ENCODE data around the gene BCKDHB.
A peak's percentile ranks its signal among the peaks of the same experiment; 100 is the strongest.
"Not testable (repeated sequence)": the region's sequence is repeated elsewhere in the genome, so short reads cannot be mapped to it uniquely, and the experiment has no call there.

The BCKDHB gene
- total RNA-seq: 11.4 to 19.0 (median 14.4) reads per million in 4 donors

DNA sequence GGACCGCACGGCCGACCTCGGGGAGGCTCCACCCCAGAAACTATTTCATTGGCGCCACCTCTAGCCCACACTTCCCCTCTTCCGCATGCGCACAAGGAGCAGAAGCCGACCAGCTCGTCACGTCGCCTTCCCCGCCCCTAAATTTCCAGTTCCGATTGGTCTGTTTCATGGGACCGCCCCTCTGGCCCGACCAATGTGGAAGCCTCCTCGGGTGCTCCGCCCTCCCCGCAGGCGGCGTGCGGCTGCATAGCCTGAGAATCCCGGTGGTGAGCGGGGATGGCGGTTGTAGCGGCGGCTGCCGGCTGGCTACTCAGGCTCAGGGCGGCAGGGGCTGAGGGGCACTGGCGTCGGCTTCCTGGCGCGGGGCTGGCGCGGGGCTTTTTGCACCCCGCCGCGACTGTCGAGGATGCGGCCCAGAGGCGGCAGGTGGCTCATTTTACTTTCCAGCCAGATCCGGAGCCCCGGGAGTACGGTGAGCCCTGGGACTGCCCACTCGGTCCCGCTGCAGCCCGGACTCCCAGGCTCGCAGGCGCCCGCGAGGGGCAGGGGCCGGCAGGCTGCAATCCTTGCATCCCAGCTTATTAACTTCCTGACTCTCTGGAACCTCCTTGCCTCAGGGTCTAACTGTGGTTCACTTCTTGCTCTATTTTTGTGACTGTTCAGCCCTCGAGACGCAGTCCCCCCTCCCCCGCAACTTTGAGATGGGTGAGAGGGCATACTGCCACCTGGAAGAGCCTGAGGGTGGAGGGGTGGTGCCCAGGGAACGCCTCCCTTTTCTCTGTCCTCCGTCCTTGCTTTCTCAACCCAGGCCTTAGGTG, at the start of gene BCKDHB:
TSS of gene BCKDHB (plus strand) at position 254 of the 818 bp plus-strand sequence. CDS start at position 277, 23 bp downstream.
- DNase-seq: peak; percentile 94 to 98 (median 97)

DNA sequence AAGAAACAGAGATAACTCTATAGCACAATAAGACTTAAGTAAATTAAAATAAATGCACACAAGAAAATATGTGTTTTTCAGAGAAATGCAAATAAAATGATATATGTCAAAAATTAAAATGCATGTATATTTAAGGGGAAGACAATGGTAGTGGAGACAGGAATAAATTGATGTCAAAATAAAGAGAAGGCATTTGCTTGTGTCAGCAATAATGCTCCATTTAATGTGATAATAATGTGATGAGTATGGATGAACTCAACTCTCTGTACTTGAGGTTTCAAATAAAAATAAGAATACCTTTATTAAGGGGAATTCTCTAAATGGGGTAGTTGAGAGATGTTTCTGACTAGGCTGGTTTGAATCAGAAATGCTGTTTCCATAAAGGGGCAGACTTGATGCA, 45.7 kb upstream of the BCKDHB start:
- DNase-seq: no peak

DNA sequence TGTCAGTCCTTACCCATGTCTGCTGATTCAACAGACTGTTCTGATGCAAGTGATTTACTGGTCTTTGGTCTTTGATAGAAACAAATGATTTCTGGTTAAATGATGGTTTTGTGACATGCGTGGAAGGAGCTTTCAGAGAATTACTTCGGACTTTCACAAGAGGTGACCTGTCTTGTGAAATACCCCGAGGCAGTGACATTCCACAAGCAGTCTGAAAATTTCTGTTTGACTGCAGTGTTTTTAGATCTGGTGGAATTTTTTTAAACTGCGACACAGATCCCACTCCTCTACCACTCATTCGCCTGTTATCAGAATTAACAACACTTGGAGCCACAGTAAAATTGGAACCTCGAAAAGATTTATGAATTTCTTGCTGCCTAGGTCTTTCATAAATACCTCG, 38.3 kb upstream of the BCKDHB start:
- not testable (repeated sequence) for DNase-seq

DNA sequence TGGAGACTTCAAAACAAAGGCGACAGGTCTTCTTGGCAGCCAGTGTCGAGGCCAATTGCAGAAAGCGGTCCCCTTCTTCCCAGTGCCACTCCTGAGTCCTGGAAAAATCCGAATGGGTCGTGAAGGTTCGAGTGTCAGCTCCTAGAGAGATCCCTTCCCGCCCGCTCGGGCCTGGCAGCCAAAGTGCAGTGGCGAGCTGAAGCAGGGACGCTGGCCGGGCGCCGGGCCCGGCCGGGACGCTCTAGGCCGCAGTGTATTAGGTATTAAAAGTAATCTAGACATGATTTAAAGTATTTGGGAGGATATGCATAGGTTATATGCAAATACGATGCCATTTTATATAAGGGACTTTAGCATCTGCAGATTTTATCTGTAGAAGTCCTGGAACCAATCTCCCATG, 36.0 kb upstream of the BCKDHB start:
- not testable (repeated sequence) for DNase-seq

DNA sequence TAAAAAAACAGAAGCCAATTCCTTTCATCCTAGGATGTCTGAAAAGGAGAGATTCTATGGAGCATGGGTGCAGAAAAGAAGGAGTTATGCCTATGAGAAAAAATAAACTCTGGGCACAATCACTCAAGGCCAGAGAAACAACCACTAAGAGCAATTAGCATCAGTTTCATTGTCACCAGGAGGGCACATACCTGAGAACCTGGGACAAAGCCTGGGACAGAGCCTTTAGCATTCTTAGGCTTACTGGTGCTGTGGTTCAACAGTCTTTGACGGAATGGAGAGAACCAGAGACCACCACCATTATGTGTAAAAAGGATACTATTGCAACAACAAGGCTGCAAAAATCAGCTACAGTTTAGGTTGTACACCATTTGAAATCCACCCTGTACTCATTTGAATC, 29.4 kb upstream of the BCKDHB start:
- DNase-seq: no peak

DNA sequence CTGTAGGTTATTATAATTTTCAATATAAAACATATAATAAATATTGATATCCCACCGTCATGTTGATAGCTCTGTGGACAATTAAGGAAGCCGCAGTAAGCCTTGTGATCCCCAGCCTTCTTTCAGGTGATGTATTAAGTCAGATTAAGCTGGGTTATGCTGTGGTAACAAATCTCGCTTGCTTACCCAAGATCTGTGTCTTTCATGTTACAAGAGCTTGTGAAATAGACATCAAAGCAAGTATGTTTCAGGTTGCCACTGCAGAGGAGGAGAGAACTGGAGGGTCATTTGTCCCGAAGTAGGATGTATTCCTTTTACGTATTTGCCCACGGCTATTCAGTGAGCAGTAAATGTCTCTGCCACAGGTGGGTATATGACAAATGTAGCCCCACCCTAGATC, 17.8 kb upstream of the BCKDHB start:
- DNase-seq: no peak

DNA sequence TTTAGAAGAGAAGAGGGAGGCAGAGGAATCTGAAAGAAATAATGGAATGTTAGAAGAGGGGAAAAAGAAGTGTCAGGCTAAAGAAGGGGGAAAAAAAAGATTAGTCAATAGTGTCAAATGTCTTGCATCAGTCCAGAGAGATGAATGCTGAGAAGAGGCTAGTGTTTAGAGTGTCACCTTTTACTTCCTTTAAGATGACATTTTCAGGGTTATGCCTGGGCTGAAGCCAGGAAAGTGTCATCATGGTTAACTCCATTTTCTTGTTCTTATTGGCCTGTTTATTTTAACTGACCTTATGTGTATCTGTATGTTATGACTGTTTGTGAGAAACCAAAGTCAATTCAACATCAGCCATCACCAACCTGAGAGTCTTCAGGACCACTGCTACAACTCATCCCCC, 15.0 kb upstream of the BCKDHB start:
- no peak for DNase-seq

DNA sequence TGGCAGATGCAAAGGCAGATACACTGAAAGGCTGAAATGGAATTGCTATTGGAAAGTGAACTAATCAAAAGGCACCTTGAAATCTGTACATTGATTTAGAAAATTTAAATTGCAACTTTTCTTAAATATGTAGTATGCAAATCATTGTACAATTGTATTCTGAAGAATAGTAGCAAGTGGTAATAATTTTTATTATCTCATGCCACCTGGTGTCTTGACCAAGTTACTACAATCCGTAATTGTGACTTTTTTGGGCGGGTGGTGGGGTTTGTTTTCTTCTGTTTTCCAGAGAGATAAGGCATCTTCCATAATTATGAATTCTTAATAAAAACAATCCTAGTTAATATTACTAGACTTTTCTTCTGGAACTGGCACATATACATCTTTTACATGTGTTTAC, 12.5 kb upstream of the BCKDHB start:
- DNase-seq: no peak

DNA sequence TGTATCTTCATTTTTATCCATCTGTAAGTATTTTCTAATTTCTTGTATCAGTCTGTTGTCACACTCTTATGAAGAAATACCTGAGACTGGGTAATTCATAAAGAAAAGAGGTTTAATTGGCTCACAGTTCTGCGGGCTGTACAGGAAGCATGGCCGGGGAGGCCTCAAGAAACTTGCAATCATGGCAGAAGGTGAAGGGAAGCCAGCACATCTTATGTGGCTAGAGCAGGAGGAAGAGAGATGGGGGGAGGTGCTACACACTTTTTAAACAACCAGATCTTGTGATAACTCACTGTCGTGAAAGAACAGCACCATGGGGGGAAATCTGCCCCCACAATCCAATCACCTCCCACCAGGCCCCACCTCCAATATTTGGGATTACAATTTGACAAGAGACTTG, 10.9 kb upstream of the BCKDHB start:
- no peak for DNase-seq

DNA sequence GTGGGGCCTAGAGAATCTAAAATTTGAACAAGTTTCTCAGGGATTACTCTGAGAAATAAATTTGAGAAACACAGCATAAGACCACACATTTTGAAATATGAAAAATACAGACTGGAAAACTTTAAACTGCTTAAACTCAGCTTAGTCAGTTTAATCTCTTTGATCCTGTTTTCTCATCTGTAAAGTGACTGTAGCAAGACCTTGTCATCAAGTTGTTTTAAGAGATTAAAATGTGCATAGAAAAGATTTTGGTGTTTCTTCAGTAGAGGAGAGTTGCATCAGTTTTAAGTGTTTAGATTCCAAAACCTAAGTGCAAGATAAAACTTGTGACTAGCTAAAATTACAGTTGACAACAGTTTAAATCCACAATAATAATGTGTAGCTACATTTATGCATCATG, 8.1 kb upstream of the BCKDHB start:
- no peak for DNase-seq

DNA sequence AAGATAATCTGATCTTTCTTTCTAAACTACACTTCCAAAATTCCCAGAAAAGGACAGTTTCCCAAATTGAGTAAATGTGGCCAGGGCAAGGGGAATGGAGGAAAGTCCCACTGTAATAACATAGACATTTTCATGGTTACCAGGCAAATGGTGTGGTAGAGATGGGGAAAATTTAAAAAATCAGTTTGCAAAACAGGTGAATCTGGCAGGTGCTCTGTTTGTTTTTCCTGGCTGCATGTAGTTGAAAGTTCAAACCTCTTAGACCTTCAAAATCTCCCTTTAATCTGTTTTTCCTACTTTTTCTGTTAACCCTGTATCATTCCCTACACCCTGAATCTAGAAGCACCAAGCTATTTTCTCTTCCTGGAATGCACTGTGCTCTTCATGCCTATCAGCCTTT, 2.0 kb upstream of the BCKDHB start:
- no peak for DNase-seq

DNA sequence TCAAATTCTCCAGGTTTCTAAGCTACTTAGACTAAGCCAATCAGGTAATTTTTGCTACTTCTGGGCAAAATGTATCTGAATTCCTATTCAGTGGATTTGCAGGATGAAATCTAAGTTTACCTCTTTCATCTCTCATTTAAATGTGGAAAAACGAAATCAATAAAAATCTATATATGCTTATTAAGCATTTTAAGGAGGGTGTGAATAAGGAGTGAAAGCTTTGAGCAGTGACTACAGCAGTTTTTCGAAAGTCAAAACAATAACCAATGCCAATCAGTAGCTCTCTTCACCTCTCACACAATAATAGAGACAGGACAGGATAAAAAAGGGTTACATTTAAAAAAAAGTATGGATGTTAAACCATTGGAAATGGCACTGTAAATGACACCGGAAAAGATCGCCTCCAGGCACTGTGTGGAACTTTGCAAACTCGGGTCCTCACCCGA, 476 bp upstream of the BCKDHB start:
- no peak for DNase-seq

DNA sequence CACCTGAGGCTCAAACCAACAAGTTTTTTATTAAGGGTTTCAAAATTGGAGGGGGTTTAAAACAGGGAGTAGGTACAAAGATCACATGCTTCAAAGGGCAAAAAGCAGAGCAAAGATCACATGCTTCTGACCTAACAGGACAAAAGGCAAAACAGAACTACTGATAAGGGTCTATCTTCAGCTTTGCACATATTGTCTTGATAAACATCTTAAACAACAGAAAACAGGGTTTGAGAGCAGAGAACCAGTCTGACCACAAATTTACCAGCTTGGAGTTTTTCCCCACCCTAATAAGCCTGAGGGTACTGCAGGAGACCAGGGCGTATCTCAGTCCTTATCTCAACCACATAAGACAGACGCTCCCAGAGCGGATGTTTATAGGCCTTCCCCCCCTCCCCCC, 16.1 kb downstream of the BCKDHB start:
- not testable (repeated sequence) for DNase-seq

DNA sequence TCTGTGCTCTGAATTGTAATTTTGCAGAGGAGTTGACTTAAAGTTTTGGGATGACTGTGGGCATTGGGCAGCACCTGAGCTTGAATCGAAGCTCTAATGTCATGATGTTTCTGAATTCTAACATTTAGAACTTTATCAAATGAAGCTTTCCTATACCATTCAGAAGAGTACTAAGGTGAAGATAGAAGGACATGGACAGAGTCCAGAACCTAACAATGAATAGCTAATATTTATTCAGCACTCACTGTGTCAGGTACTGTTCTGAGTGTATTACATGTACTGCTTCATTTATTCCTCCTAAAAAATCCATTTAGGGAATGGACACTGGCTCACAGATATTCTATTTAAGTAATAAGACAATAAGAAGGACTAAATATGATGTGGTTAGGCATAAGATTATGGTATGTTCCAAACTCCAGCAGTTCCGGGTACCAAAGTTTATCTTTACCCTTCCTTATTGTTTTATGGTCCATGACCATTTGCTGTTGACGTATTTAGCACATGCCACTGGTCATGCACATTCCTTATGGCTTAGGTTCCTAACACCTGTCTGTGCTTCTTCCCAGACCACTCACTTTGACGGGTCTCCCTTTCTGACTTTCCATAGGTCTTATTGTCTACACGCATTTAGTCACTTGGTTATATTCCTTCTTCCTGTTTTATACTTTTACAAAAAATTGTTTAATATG, 20.3 kb downstream of the BCKDHB start:
- DNase-seq: no peak

DNA sequence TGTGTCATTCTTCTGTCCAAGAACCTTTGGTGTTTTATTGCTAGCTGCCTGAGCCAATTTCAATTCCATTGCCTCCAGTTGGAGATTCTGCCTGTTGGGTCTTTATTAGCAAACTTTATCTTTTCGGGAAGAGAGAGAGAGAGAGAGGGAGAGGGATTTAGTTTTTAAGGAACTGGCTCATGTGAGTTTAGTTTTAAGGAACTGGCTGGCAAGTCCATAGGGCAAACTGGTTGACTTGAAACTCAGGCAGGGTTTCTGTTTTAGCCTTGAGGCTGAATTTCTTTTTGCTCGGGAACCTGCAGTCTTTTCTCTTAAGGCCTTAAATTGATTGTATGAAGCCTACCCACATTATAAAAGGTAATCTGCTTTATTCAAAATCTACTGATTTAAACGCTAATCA, 23.0 kb downstream of the BCKDHB start:
- DNase-seq: no peak

DNA sequence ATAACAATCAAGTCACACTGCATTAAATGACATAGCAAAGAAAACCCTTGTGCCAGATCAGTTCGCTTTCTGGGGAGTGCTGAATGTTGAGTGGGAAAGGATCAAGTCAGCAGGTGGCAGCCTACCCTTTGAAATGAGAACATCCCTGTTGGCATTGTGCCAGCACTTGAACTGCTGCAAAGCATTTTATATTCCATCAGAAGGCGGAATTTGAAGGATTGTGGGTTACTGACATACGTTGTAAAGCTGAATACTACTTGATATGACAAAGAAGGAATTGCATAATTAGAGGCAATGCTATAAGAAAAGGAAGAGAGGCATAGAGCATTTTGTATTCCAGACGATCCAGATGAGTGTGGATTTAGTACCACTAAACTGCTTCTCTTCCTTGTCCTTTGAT, 26.5 kb downstream of the BCKDHB start:
- peak in 2 of 5 donors; percentile 11 to 13 for DNase-seq

DNA sequence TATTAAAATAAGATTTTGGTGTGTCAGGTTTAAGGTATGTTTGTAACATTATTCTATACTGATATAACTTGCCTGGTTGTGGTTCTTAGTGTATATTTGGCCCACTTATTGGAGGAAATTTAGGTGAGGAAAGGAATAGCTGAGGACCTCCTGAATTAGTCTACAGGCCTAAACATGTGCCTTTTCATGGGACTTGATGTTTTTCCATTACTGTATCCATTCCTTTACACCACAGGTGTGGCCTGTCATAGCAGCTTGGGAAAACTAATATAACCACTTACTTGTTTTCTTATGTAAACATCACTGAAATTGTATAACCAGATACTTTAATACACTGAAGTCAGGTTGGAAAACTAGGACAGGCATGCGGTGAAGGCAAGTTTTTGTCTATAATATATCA, 27.6 kb downstream of the BCKDHB start:
- no peak for DNase-seq

DNA sequence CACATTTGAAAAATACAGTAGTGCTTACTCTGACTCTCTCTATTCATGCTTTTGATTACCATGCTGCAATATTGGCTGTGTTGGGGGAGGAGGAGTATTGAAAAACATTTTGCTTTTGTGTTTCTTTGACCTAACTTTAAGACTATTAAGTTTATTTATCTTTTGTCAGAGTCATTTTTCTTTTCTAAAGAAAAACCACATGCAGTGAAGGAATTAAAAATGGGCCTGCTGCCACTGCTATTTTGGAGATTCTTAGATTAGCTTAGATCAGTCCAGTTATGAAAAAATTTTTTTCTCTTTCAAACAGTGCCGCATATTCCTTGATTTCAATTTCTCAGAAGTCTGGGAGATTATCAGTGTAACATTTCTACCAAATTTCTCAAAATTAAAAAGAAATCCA, 36.1 kb downstream of the BCKDHB start:
- DNase-seq: no peak

DNA sequence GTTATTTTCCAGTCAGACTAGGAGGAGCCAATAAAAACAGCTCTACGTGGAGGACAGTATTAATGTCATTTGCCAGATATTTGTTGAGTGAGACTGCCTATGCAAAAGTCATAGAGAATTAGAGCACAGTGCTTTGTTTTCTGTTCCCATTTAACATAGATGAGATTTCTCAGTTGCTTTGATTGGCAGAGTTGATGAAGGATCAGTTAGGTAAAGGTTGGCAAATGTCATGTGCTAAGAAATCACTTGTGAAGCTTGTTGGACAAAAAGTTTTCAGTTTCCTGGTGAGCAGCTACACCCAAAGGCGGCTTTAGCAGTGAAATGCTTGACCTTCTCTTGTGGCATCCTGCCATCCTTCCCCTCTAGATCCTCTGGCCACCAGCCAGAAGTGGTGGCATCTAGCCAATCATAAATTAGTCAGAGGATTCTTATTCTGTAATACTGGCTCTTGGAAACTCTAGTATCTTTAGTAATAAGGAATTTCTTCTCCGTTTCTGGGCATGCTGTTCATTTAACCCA, 37.0 kb downstream of the BCKDHB start:
- no peak for DNase-seq

DNA sequence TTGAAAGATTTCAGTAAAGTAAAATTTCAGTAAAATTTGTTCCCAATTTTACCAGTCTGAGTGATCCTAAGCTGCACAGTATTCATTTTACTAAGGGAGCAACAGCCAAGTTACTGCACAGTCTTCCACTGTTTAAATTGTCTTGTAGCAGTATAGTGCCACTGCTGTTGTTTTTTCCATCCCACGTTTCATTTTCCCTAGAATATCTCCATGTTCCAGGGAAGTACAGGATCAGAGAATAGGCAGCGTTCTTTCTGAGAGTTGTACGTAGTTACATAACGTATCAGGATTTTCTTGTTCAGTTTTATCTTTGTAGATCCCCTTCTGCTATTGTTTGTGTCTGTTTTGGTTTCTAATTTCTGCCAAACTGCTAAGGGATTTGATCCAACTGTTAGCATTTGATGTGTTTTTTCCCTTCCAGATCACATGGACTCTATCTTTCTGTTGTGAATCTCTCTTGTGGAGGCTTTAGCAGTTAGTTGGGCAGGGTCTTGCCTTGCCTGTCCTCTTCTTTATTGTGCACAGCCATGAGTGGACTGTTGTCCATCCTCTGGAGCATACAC, 38.4 kb downstream of the BCKDHB start:
- DNase-seq: no peak

DNA sequence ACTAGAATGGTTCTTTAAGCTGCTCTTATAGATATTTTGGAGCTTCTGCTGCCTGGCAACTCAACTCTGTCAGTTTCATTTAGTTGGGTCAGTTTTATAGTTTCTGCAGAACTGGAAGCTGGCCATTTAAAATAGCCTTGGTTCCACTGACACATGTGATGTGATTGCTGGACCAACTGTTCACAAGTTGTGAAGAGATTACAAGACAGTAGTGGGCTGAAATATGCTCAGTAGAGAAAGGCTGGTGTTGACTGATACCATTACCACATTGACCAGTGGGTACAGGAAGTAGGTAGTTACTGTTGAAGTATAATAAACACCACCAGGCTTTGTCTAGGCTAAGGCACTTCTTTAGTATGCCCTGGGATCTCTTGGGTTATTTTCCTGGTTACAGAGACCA, 39.0 kb downstream of the BCKDHB start:
- DNase-seq: no peak

DNA sequence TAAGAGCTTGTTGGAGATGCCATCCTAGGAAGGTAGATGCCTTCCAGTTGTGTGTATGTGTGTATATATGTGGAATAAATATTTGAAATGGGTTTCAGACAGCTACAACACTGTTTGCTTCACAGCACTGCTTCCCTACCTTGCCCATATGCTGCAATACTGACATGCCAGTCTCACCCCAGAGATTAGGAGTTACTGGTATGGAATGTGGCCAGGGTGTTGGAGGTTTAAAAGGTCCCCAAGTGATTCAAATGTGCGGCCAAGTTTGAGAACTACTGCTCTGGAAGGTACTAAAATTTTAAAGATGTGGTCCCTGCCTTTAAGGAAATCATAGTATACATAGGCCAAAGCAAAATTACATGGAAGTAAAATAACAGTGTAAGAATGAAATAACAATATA, 39.5 kb downstream of the BCKDHB start:
- no peak for DNase-seq

DNA sequence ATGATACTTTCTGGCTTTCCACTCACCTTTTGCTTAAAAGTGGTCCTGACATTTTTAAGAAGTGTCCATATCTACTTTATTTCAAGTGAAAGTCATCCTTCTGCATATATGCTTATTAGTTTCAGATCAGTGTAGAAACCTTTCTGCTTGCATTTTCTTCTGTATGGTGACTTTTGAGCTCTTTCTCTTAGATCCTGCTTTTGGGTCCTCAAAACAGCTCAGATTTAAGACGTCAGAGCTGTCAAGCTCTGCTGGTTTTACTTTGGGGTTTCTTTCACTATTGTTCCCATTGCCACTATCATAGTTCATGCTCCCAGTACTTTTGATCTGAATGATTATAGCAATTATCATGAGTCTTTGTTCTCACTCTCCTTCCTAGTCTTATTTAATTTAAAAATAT, 41.7 kb downstream of the BCKDHB start:
- no peak for DNase-seq

DNA sequence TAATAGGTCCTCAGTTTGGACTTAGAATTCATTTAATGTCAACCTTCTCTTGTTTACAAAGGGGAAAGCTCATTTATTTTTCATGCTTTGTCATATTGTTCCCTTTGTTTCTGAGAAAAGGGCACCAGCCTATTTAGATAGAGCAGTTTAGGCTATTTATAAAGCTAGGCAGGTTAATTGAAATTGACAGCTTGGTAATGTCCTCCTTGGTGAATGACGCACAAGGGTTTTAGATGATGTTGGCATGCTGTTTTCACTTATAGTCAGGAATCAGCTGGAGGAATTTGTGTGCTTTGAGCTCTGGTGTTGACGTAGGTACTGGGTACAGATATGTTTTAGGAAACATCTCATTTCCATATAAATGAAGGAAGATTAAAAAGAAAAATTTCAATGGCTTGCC, 45.2 kb downstream of the BCKDHB start:
- no peak for DNase-seq

Data from T-helper 1 cell (primary cell).